DND-41 (cell line): Measurements from ENCODE around the gene TMEM175.
A peak's percentile ranks its signal among the peaks of the same experiment; 100 is the strongest.

Experiments used
- ATAC-seq: fragments of 200-7000 bp; cut with Tn5 transposase; 3 replicates; pipeline ENCODE4 v1.9.1; 2021; ENCODE audit warnings: low read depth; ENCODE audit not compliant: insufficient read depth
- DNase-seq: peaks from one replicate; pipeline ENCODE4 v3.0.0-alpha.2; 2020
- H2AFZ ChIP-seq: 2 replicates; pipeline ENCODE4 v1.6.0; 2012; ENCODE audit warnings: low read depth, low read length
- H3K27ac ChIP-seq: 2 replicates; pipeline ENCODE4 v1.5.1; 2012; ENCODE audit warnings: low read length, inconsistent platforms
- H3K27me3 ChIP-seq: fragments of 200-600 bp; sonication (generic); 2 replicates; pipeline ENCODE4 v1.6.0; 2012; ENCODE audit warnings: low read length, mild to moderate bottlenecking, inconsistent platforms; ENCODE audit not compliant: insufficient read depth, poor library complexity
- H3K36me3 ChIP-seq: 2 replicates; pipeline ENCODE4 v1.5.1; 2012; ENCODE audit warnings: low read length, inconsistent platforms; ENCODE audit not compliant: insufficient read depth
- H3K4me1 ChIP-seq: 2 replicates; pipeline ENCODE4 v1.5.1; 2012; ENCODE audit warnings: mild to moderate bottlenecking, low read length; ENCODE audit not compliant: insufficient read depth
- H3K4me2 ChIP-seq: 2 replicates; pipeline ENCODE4 v1.6.0; 2012; ENCODE audit warnings: mild to moderate bottlenecking, moderate library complexity, low read length, inconsistent platforms; ENCODE audit not compliant: insufficient read depth
- H3K4me3 ChIP-seq, 2 experiments: fragments of 200-600 bp in 1 of 2; shearing (Covaris generic) in 1 of 2; 2 replicates each; pipeline ENCODE4 v1.5.1; 2012 to 2016; ENCODE audit warnings: inconsistent platforms in 2 of 2, low read length in 2 of 2, mild to moderate bottlenecking in 2 of 2, low read depth in 1 of 2, moderate library complexity in 1 of 2
- H3K79me2 ChIP-seq: 2 replicates; pipeline ENCODE4 v1.6.0; 2012; ENCODE audit warnings: low read length, inconsistent platforms; ENCODE audit not compliant: insufficient read depth
- H3K9ac ChIP-seq: 2 replicates; pipeline ENCODE4 v1.6.0; 2012; ENCODE audit warnings: low read depth, mild to moderate bottlenecking, inconsistent platforms, low read length, moderate library complexity
- H3K9me3 ChIP-seq: 2 replicates; pipeline ENCODE4 v1.5.1; 2012; ENCODE audit warnings: low read length, moderate library complexity, mild to moderate bottlenecking, inconsistent platforms; ENCODE audit not compliant: insufficient read depth, severe bottlenecking
- H4K20me1 ChIP-seq: 2 replicates; pipeline ENCODE4 v1.6.0; 2012; ENCODE audit warnings: low read length; ENCODE audit not compliant: insufficient read depth
- CTCF ChIP-seq: IDR thresholded peaks from 2 replicates; pipeline ENCODE4 v1.5.1; 2012; ENCODE audit warnings: borderline replicate concordance, low read length, moderate library complexity, mild to moderate bottlenecking; ENCODE audit not compliant: poor library complexity, severe bottlenecking; ENCODE audit errors: extremely low read depth
- EZH2 ChIP-seq: IDR thresholded peaks from 3 replicates; pipeline ENCODE4 v1.6.1; 2012; ENCODE audit warnings: borderline replicate concordance, low read depth, mild to moderate bottlenecking, moderate library complexity, low read length, inconsistent platforms; ENCODE audit not compliant: severe bottlenecking

The TMEM175 gene

GRCh38 chr4:992297-993110 lies 60.2 kb downstream of the TMEM175 start:
- no peak overlapping the region for H3K27ac ChIP-seq
- peaks cover 10% of the 10 kb centered on the region for H3K79me2 ChIP-seq
- peaks cover 31% of the 10 kb centered on the region for H3K36me3 ChIP-seq
- TF ChIP-seq CTCF (no peak), EZH2 (no peak)
- no peaks in the 10 kb centered on the region for H3K9me3 ChIP-seq
- no peak for ATAC-seq
- H3K4me2 ChIP-seq, result no peak overlapping the region
- H3K27me3 ChIP-seq, result no peaks in the 10 kb centered on the region
- H3K9ac ChIP-seq, result no peak overlapping the region
- no peak overlapping the region for H3K4me3 ChIP-seq
- H4K20me1 ChIP-seq, result peaks cover 35% of the 10 kb centered on the region
- no peak for DNase-seq
- H3K4me1 ChIP-seq, result peaks cover 13% of the 10 kb centered on the region
- H2AFZ ChIP-seq, result no peak overlapping the region

- no peak within 1 kb of the TSS for H3K27ac ChIP-seq
- TF ChIP-seq CTCF (no peak), EZH2 (no peak)
- no peak within 1 kb of the TSS for H2AFZ ChIP-seq
- ATAC-seq (no peak), DNase-seq (no peak)
- H3K4me3 ChIP-seq, result no peak within 1 kb of the TSS
- H3K4me1 ChIP-seq, result peaks cover 4% of the 10 kb centered on the region
- H3K27me3 ChIP-seq, result no peaks in the 10 kb centered on the region
- H3K9me3 ChIP-seq, result no peaks in the 10 kb centered on the region
- H3K36me3 ChIP-seq, result peaks cover 31% of the 10 kb centered on the region
- no peak within 1 kb of the TSS for H3K9ac ChIP-seq
- no peak within 1 kb of the TSS for H3K4me2 ChIP-seq
- peaks cover 27% of the 10 kb centered on the region for H4K20me1 ChIP-seq
- H3K79me2 ChIP-seq, result 0 out of 2 replicates have a peak, but pooled peaks cover 2% of the 10 kb centered on the region
These were observed 61.1 kb downstream of the TMEM175 start, which contains the start of gene SLC26A1 for GRCh38 chr4:993111-994029. SLC26A1 (minus strand) TSS chr4:993404; CDS start chr4:991703, 1,701 bp downstream.

GRCh38 chr4:995311-996026 lies 63.2 kb downstream of the TMEM175 start:
- Histone ChIP-seq H3K27me3 (no peaks in the 10 kb centered on the region), H3K79me2 (no peaks in the 10 kb centered on the region), H3K36me3 (peaks cover 16% of the 10 kb centered on the region), H3K9ac (no peak overlapping the region), H4K20me1 (peaks cover 16% of the 10 kb centered on the region), H3K27ac (no peak overlapping the region), H3K4me3 (no peak overlapping the region), H3K4me1 (no peaks in the 10 kb centered on the region), H3K4me2 (no peak overlapping the region), H3K9me3 (no peaks in the 10 kb centered on the region), H2AFZ (no peak overlapping the region)
- ATAC-seq (peak; percentile 18; the same call in 2 of the 3 replicates), DNase-seq (no peak)
- TF ChIP-seq CTCF (no peak), EZH2 (no peak)
